HG02840 (cell line): ENCODE results near the gene PPP1R7.

Source experiments
- ATAC-seq: cut with Tn5 transposase; IDR thresholded peaks from one replicate; pipeline ENCODE4 v1.9.1; 2021; ENCODE audit warnings: mild to moderate bottlenecking, moderate library complexity, moderate number of reproducible peaks; ENCODE audit not compliant: unreplicated experiment, low FRiP score

The PPP1R7 gene

DNA sequence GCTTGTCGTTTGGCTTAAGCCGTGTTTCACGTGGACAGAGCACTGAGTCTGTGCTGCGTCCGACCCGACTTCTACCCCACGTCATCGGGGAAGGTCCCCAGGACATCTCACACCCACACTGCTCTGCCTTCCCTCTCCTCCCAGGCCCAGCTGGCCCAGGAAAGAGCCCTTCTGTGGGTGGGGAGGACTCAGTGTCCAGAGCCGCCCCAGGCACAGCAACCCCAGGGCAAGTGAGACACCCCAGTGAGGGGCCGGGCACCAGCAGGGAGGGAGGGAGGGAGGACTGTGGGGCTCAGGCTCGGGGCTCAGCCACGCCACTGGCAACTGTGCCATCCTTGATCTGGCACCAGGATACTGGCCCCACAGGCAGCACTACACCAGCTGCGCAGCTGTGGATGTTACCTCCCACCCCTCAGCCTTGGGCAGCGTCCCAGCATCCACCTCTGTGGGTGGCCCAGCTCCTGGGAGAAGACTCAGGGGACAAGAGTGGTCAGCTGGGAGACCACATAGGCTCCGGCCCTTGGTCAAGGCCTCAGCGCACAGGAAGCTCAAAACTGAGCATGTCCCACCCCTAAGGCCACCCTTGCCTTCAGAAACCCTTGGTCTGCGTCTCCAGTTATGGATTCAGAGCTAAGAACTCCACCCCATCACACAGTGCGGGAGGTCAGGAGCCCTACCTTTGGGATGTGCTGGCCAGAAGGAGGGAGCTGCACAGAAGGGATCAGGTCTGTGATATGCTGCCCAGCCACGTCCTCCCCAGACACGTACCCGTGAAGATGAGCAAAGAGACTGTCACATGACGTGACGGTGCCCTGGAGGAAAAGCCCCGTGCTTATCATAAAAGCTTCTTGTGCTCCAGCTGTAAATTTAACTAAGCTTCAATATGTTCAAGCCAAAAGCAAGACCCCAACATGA is 12.7 kb upstream of the PPP1R7 start:
- no peak for ATAC-seq

DNA sequence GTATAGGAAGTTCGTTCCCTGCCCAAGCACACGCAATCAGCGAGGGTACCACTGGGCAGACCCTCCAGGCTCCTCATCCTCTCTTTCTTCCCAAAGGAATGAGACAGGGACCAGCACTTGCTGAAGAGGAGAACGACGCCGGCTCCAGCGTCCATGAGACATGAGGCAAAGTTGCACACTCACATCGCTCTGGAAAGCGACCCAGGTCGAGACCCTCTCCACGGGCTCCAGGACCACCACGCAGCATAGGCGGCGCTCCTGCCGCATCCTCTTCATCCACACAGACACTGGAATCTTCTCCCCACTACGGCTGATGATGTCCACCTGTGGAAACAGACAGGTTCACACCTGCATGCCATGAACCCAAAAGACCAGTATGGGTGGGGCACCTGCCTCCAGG is 11.8 kb upstream of the PPP1R7 start:
- ATAC-seq = no peak

DNA sequence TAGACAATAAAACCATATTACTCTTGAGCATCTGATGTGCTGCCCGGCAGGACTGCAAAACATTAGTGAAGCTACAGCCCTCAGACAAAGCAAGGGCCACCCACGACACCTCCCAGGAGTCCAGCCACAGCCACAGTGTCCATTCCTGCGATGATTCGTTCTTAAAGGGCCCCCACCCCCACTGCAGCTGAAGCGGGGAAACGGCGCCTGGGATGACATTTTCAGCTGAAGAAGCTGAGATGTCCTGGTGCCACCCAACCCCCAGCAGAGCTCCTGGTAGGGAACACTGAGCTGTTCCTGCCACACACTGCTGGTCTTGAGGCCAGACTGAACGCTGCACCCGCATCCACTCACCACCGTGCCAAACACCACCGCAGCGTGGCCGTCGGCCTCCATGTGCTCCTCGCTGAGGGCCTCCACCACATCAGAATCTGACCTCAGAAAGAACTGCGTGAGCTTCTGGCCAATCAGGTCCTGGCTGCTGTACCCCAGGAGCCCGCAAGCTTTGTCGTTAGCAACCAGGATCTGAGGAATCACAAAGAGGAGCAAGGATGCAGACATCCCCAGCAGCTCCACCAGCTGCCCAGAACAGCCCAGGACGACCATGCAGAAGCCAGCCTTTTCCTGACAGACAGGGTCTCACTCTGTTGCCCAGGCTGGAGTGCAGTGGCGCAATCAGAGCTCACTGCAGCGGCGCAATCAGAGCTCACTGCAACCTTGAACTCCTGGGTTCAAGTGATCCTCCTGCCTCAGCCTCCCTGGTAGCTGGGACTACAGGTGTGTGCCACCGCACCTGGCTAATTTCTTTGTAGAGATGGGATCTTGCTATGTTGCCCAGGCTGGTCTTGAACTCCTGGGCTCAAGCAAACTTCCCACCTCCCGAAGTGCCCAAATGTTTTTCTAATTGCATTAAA is 10.5 kb upstream of the PPP1R7 start:
- ATAC-seq = no peak

DNA sequence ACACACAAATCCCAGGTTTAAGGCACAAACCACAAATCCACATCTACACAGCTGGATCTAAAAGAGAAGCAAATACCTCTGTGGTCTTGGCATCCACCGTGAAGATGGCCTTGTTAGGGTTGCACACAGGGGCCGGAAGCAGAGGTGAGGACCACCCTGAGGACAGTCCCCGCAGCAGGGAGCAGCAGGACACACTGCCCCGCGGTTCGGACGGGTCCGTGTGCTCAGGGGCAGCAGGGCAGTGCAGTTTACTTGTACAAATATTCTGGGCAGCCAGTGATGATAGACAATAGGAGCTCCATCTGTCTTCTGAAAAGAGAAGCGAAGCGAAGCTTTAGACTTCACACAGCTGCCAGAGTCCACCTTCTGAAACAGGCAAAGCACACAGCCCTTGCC is 9.8 kb upstream of the PPP1R7 start:
- ATAC-seq = no peak

DNA sequence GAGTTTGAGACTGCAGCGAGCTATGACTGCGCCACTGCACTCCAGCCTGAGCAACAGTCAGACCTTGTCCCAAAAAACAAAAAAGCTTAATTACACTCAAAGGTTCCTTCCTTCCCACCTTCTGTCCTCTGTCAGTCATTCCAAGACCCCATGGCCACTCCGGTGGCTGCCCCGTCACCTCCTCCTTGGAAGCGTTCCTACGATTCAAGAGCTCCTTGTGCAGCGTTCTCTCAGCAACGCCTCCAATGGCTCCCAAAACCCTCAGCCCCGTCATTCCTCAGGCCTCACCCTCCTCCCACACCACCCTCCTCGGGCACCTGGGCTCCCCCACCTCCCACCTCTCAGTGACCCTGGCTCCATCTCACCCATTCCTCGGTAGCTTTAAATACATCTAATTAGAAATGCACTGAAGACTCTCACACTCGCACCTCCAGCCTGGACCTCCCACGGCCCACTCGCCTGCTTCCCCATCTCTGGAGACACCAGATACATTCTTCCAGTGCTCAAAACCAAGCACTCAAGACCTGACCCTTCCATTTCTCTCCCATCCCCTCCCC is 9.0 kb upstream of the PPP1R7 start:
- ATAC-seq = no peak

DNA sequence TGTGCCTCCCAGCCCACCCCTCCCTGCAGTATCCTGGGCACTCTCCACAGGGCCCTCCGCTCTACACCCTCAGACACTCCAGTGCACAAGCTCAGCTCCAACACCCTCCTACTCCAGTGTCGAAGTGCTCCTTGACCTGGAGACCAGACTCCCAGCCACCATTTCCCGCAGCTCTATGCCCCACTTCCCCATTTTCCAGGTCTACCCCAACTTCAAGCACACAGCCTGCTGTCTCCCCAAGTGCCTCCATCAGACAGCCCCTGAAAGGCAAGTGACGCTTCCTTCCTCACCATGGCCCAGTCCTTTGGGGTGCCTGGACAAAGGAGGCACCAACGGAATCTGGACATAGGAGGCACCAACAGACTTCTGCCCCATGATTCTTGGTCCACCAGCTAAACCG is 8.2 kb upstream of the PPP1R7 start:
- no peak for ATAC-seq

DNA sequence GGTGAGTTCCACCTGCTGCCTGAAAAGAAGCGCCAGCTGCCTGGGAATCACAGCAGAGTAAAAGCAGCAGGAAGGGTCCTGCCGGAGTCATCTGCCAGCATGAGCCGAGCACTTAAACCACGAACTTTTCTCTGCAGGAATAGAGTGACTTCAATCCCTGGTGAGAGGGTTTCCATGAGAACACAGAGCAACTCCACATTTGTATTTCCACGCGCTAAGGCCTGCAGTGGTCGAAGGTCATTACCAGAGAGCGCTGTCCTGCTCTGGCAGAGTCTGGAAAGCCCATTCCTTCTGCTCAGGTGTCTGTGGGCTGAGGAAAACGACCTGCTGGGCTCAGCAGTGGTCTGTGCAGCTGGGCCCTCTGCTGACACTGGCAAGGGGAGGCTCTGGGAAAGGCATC is 7.7 kb upstream of the PPP1R7 start:
- no peak for ATAC-seq

DNA sequence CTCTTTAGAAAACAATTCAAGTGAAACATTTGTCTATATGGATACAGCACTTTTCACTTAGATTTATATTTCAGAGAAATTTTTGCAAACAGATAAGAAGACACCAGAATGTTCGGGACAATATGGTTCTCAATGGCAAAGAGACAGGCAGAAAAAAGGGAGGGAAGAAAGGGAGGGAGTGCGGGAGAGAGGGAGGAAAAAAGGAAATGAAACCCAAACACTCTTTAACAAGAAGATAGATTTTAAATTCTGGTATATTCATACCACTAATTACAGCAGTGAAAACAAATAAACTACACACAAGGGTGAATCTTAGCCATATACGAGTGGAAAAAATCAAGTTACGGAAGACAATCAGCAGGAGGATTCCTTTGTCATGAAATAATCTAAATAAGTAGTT is 4.0 kb upstream of the PPP1R7 start:
- no peak for ATAC-seq

DNA sequence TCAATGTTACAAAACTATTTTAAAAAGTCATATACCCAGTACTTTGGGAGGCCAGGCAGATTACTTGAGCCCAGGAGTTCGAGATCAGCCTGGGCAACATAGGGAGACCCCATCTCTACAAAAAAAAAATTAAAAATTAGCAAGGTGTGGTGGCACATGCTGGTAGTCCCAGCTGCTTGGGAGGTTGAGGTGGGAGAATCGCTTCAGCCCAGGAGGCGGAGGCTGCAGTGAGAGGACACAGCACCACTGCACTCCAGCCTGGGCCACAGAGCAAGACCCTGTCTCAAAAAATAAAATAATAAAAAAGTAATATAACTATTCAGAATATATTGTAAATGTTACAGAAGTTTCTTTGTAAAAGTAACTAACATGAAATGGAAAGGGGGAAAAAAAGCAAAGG is 2.9 kb upstream of the PPP1R7 start:
- ATAC-seq = no peak

DNA sequence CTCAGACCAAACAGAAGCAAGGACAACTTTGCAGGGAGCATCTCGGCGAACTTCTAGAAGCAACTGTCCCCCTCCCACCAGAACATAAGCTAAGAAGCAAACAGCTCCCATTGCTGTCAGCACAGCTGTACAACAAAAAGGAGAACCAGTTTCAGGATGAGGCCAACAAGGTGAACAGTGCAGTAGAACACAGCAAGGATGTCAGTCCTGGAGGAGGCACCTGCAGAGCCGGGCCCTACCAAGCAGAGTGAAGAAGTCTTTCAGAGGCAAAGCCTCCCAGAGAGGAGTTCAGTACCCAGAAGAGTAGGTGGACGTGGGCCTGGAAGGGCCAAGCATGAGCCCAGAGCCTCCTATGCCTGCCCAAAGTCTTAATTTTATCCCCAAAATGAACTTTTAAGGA is 2.0 kb upstream of the PPP1R7 start:
- ATAC-seq = no peak

DNA sequence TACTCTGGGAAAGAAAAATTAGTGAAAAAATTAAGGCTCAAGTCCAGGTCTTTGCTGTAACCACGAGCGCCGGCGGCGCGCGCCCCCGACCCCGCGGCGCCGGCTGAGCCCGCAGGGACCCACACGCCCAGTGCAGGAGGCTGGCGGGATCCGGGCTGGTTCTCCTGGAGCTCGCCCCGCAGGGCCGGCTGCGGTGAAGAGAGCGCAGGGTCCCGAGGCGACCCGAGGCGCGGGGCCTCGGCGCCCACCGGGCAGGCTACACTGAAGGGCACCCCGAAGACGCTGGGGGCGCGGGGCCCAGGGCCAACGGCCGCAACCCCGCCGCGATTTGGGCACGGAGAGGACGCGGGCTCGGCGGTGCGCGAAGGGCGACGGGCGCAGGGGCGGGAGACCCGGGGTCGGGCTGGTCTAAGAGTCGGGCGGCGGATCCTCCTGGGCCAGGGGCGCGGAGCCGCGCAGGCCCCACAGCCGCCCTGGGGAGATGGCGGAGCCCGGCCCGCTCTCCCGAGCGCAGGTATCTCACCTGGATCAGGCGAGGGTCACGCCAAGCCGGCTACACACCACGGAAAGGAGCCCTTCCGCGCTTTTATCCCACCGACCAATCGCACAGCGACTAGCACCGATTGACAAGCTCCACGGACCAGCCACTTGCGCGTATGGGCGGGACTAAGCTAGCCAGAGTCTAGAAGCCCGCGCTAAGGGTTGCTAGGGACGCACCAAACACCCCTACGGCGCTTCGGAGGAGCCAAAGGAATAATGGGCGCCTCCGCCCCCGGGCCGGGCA is 1.2 kb upstream of the PPP1R7 start, which contains the start of gene PASK:
PASK (minus strand) TSS at position 582 of the 784 bp plus-strand sequence. CDS start 6,440 bp downstream, outside the sequence.
- ATAC-seq = peak; percentile 57

DNA sequence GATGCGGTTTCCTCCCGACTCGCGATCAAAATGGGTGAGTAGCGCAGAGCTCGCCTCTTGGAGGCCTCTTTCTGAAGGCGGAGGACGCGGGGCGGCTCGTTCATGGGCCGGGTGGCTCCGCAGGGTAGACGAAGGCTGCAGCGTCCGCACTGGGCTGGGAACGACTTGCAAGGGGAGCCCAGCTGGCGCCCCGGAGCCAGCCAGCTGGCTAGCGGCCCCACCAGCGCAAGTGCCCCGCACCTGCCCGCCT is 667 bp upstream of the PPP1R7 start:
- ATAC-seq = peak; percentile 12

DNA sequence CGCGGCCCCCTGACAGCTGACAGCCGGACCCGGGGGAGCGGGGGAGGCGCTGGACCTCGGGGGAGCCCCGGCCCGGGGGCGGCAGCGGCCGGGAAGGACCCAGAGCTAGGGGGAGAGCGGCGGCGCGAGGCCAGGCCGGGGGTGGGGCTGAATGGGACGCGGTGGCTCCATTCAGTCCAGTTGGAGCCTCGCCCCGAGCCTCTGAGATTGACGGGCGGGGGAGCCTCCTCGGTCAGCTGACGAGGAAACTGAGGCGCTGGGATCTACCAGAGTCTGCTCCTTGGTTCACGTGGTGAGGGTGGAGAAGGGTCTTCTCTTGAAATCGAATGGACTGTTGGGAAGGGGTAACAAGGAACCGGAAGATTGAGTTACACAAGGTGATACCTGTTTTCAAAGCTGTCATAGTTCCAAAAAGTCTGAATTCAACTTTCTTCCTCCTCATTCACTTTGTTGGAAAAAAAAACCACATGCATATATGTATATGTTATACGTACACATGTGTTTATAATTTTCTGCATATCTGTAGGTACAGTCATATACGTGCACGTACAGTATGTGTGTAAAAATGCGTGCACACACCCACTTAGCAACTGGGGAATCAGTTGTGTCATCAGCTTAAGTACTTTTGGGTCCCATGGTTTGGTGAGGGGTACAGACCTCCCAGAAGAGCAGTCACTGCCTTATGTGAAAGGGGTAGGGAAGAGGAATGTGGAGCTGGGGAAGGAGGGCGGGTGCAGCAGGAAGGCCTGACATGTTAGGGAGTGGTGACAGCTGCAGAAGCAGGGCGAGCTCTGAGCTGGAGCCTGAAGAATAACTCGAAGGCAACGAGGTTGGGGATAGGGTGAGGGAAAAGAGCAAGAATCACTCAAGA is 628 bp downstream of the PPP1R7 start:
- ATAC-seq = no peak

DNA sequence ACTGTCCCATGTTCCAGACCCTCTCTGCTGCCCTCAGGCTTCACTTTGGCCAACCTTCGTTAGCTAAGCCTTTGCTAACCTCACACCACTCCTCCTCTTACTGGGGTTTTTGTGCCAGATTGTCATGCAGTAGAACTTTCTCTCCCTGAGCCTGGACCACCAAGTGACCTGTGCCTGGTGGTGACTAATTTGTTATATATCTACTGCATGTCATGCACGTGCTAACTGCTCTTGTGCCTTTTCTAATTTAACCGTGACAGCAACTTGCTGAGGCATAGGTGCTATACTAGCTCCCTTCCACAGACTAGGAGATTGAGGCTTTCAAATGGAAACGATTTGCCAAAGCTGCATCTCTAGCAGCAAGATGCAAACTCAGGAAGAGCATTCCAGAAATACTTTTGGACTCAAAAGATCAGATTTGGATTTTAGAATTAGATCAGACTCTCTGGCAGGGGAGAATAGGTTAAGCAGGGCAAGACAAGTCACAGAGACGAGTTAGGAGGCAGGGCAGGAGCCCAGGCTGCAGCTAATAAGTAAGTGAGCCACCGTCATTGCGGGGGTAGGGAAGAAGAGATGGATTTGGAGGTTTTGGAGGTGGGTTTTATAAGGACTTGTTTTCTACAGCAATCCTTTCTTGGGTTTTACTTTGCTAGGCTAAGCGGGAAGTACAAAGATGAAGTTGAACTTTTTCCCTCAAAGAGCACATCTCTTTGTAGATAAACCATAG is 1.8 kb downstream of the PPP1R7 start:
- ATAC-seq = no peak

DNA sequence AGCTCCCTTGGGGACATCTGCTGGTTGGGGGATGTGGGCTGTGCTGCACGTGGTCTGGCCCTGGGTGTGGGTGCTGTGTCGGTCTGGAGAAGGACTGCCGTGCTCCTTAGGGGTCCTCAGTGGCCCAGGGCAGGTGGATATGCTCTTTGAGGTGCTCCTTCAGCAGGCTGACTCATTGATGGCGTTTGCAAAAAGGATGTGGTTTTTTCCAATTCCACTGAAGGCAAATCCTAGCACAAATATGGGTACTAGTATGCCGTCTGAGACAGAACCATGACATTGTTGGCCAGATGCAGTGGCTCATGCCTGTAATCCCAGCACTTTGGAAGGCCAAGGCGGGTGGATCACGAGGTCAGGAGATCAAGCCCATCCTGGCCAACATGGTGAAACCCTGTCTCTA is 3.3 kb downstream of the PPP1R7 start:
- no peak for ATAC-seq

DNA sequence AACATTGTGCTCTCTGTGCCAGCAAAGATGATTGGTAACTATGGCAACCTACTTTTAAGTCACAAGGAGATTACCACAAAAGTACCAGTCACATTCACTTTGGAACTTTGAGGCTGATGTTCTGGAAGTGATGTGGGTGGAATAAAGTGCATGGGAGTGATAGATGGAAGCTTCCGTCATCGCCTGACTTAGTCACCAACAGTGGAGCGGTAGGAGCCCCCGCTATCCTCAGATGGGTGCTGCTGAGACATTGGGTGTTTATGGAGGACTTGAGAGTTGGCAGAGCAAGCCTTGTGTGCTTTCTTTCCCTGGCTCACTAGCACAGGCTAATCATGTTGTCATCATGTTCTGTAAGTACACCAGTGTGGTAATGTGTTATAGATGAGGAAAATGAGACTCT is 4.6 kb downstream of the PPP1R7 start:
- no peak for ATAC-seq

DNA sequence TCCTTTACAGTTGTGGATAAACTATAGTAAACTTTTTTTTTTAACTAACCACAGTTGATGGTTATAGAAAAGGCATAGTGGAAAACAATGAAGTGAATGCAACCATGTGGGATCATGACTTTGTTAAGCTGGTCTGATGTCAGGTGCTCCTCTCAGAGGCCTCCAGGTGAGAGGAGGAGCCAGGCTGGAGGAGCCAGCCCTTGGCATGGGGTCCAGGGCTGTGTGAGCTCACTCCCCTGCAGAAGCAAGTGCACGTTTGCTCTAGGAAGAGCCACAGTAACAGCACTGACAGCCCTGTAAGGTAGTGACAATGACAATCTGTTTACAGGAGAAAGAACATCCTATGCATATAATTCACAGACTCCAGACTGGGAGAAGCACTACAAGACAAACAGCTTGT is 5.7 kb downstream of the PPP1R7 start:
- ATAC-seq = no peak

DNA sequence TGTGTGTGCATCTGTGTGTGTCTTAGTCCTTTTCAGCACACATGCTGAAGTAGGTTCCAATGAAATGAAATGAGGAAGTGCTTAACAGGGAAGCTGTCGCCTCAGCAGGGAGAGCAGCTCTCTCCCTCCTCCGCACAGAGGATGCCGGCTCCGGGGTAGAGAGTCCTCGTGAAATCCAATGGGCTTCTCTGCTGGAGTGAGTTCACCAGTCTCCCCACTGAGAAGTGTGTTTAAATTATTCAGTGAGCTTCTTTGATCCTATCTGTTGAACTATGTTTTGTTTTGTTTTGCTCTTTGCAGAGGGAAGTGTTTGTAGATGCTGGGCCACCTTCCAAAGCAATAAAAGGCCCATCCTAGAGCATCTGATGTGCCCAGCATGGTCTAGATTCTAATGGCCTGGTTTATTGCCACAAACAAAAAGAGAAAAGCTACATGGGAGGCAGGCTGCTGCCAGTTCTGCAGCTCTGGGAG is 6.7 kb downstream of the PPP1R7 start:
- no peak for ATAC-seq
